PC-9 (cell line): Measurements from ENCODE around the gene PPP1R9B.

Experiments used
- CTCF ChIP-seq: fragments of 200-600 bp; sonication (generic); conservative IDR thresholded peaks from 2 replicates; pipeline ENCODE4 v1.6.1; 2017; ENCODE audit warnings: mixed run types, antibody characterized with exemption, mild to moderate bottlenecking, moderate library complexity
- EZH2 ChIP-seq: fragments of 200-600 bp; sonication (generic); IDR thresholded peaks from 2 replicates; pipeline ENCODE4 v1.8.0; 2017; ENCODE audit warnings: antibody characterized with exemption, low read depth

- TF ChIP-seq CTCF (no peak), EZH2 (no peak)
These were observed 61.3 kb downstream of the PPP1R9B start for GRCh38 chr17:50088952-50089825.
